Measurements from ENCODE around the gene MAPT.

Gene MAPT

GRCh38 chr17:46049656-46050055 lies 155.3 kb downstream of the MAPT start:
- no peaks in the 10 kb centered on the region for H3K9me3 Mint-ChIP-seq
- H3K27me3 Mint-ChIP-seq = no peaks in the 10 kb centered on the region
- DNase-seq = no peak
- peaks cover 49% of the 10 kb centered on the region for H3K4me1 Mint-ChIP-seq (ENCODE audit: low read depth)
- H3K36me3 Mint-ChIP-seq (ENCODE audit: low read depth) = peaks cover 85% of the 10 kb centered on the region
- no peak overlapping the region for H3K4me3 Mint-ChIP-seq
- H3K27ac Mint-ChIP-seq = no peak overlapping the region

GRCh38 chr17:46053911-46054534 lies 159.7 kb downstream of the MAPT start:
- DNase-seq = no peak
- peaks cover 59% of the 10 kb centered on the region for H3K4me1 Mint-ChIP-seq (ENCODE audit: low read depth)
- no peak overlapping the region for H3K4me3 Mint-ChIP-seq
- no peaks in the 10 kb centered on the region for H3K27me3 Mint-ChIP-seq
- H3K36me3 Mint-ChIP-seq (ENCODE audit: low read depth) = peaks cover 77% of the 10 kb centered on the region
- H3K27ac Mint-ChIP-seq = peak overlapping the region; percentile 27
- H3K9me3 Mint-ChIP-seq = no peaks in the 10 kb centered on the region

GRCh38 chr17:46056800-46057304 lies 162.5 kb downstream of the MAPT start:
- Mint-ChIP-seq H3K27me3 (no peaks in the 10 kb centered on the region), H3K4me1 (ENCODE audit: low read depth) (peaks cover 56% of the 10 kb centered on the region), H3K36me3 (ENCODE audit: low read depth) (peaks cover 69% of the 10 kb centered on the region), H3K27ac (peak overlapping the region; percentile 71), H3K4me3 (no peak overlapping the region), H3K9me3 (no peaks in the 10 kb centered on the region)
- no peak for DNase-seq

GRCh38 chr17:46057366-46057765 lies 163.0 kb downstream of the MAPT start:
- DNase-seq = no peak
- H3K4me1 Mint-ChIP-seq (ENCODE audit: low read depth) = peaks cover 52% of the 10 kb centered on the region

GRCh38 chr17:46059486-46059885 lies 165.1 kb downstream of the MAPT start:
- Mint-ChIP-seq H3K27ac (peak overlapping the region; percentile 44), H3K4me3 (no peak overlapping the region)

More at GRCh38 chr17:46057366-46057765, 163.0 kb downstream of the MAPT start:
- Mint-ChIP-seq H3K4me3 (no peak overlapping the region), H3K36me3 (ENCODE audit: low read depth) (peaks cover 68% of the 10 kb centered on the region), H3K27ac (peak overlapping the region; percentile 63), H3K27me3 (no peaks in the 10 kb centered on the region), H3K9me3 (no peaks in the 10 kb centered on the region)

GRCh38 chr17:46060461-46060860 lies 166.1 kb downstream of the MAPT start:
- peaks cover 49% of the 10 kb centered on the region for H3K4me1 Mint-ChIP-seq (ENCODE audit: low read depth)
- H3K36me3 Mint-ChIP-seq (ENCODE audit: low read depth) = peaks cover 74% of the 10 kb centered on the region

More at GRCh38 chr17:46059486-46059885, 165.1 kb downstream of the MAPT start:
- H3K27me3 Mint-ChIP-seq = no peaks in the 10 kb centered on the region
- H3K36me3 Mint-ChIP-seq (ENCODE audit: low read depth) = peaks cover 71% of the 10 kb centered on the region
- peaks cover 50% of the 10 kb centered on the region for H3K4me1 Mint-ChIP-seq (ENCODE audit: low read depth)
- DNase-seq = no peak
- H3K9me3 Mint-ChIP-seq = no peaks in the 10 kb centered on the region

GRCh38 chr17:46061435-46061834 lies 167.1 kb downstream of the MAPT start:
- H3K36me3 Mint-ChIP-seq (ENCODE audit: low read depth) = peaks cover 82% of the 10 kb centered on the region
- peaks cover 46% of the 10 kb centered on the region for H3K4me1 Mint-ChIP-seq (ENCODE audit: low read depth)
- no peaks in the 10 kb centered on the region for H3K27me3 Mint-ChIP-seq
- no peak overlapping the region for H3K4me3 Mint-ChIP-seq
- H3K9me3 Mint-ChIP-seq = no peaks in the 10 kb centered on the region
- no peak for DNase-seq
- no peak overlapping the region for H3K27ac Mint-ChIP-seq

More at GRCh38 chr17:46060461-46060860, 166.1 kb downstream of the MAPT start:
- Mint-ChIP-seq H3K4me3 (no peak overlapping the region), H3K27ac (no peak overlapping the region), H3K27me3 (no peaks in the 10 kb centered on the region), H3K9me3 (no peaks in the 10 kb centered on the region)
- DNase-seq = no peak

- H3K9me3 Mint-ChIP-seq = no peaks in the 10 kb centered on the region
- H3K27ac Mint-ChIP-seq = peak overlapping the region; percentile 55
- peaks cover 82% of the 10 kb centered on the region for H3K36me3 Mint-ChIP-seq (ENCODE audit: low read depth)
- no peak overlapping the region for H3K4me3 Mint-ChIP-seq
- DNase-seq = no peak
- peaks cover 37% of the 10 kb centered on the region for H3K4me1 Mint-ChIP-seq (ENCODE audit: low read depth)
- no peaks in the 10 kb centered on the region for H3K27me3 Mint-ChIP-seq
Measured at GRCh38 chr17:46063241-46063640, 168.9 kb downstream of the MAPT start.

- Mint-ChIP-seq H3K36me3 (ENCODE audit: low read depth) (peaks cover 72% of the 10 kb centered on the region), H3K9me3 (no peaks in the 10 kb centered on the region), H3K27ac (peak overlapping the region; percentile 65), H3K27me3 (no peaks in the 10 kb centered on the region), H3K4me1 (ENCODE audit: low read depth) (peaks cover 30% of the 10 kb centered on the region), H3K4me3 (no peak overlapping the region)
- no peak for DNase-seq
Measured at GRCh38 chr17:46064460-46064859, 170.1 kb downstream of the MAPT start.

- H3K27me3 Mint-ChIP-seq = no peaks in the 10 kb centered on the region
- no peaks in the 10 kb centered on the region for H3K9me3 Mint-ChIP-seq
- H3K36me3 Mint-ChIP-seq (ENCODE audit: low read depth) = peaks cover 49% of the 10 kb centered on the region
- H3K27ac Mint-ChIP-seq = peak overlapping the region; percentile 18
- H3K4me3 Mint-ChIP-seq = no peak overlapping the region
- no peak for DNase-seq
- H3K4me1 Mint-ChIP-seq (ENCODE audit: low read depth) = peaks cover 51% of the 10 kb centered on the region
Measured at GRCh38 chr17:46071796-46072195, 177.4 kb downstream of the MAPT start.

- Mint-ChIP-seq H3K36me3 (ENCODE audit: low read depth) (peaks cover 43% of the 10 kb centered on the region), H3K4me1 (ENCODE audit: low read depth) (peaks cover 49% of the 10 kb centered on the region), H3K9me3 (no peaks in the 10 kb centered on the region), H3K27ac (peak overlapping the region; percentile 48), H3K4me3 (no peak overlapping the region), H3K27me3 (no peaks in the 10 kb centered on the region)
- DNase-seq = no peak
Measured at GRCh38 chr17:46072998-46073397, 178.6 kb downstream of the MAPT start.

GRCh38 chr17:46074540-46074939 lies 180.2 kb downstream of the MAPT start:
- peak overlapping the region; percentile 76 for H3K27ac Mint-ChIP-seq
- H3K9me3 Mint-ChIP-seq = no peaks in the 10 kb centered on the region
- no peaks in the 10 kb centered on the region for H3K27me3 Mint-ChIP-seq
- no peak for DNase-seq
- H3K4me3 Mint-ChIP-seq = no peak overlapping the region
- peaks cover 55% of the 10 kb centered on the region for H3K4me1 Mint-ChIP-seq (ENCODE audit: low read depth)
- peaks cover 52% of the 10 kb centered on the region for H3K36me3 Mint-ChIP-seq (ENCODE audit: low read depth)

All from activated T-cell treated with anti-CD3 and anti-CD28 coated beads, Interleukin-2, amount 50 U/mL, for 24 hours (primary cell).